Panc1 (cell line): ENCODE measurements around the gene RASA4B.
"Not testable (repeated sequence)": the region's sequence is repeated elsewhere in the genome, so short reads cannot be mapped to it uniquely, and the experiment has no call there.

ENCODE experiments used
- POLR2AphosphoS5 ChIP-seq: IDR thresholded peaks from 2 replicates; pipeline ENCODE4 v1.6.1; 2012; ENCODE audit warnings: mild to moderate bottlenecking, low read depth, low read length, moderate library complexity
- TF ChIP-seq, protein P1 (sequence below): fragments of 450-650 bp; IDR thresholded peaks from 2 replicates; pipeline ENCODE4 v1.5.1; 2017; ENCODE audit warnings: mild to moderate bottlenecking
- TF ChIP-seq, protein P2 (sequence below), 2 experiments: IDR thresholded peaks; 2 replicates each; pipeline ENCODE4 v1.6.1; 2011 to 2012; ENCODE audit warnings: low read depth in 2 of 2, control low read depth in 1 of 2, low read length in 1 of 2, mild to moderate bottlenecking in 1 of 2, moderate library complexity in 1 of 2; ENCODE audit not compliant: insufficient read depth in 1 of 2

DNA sequence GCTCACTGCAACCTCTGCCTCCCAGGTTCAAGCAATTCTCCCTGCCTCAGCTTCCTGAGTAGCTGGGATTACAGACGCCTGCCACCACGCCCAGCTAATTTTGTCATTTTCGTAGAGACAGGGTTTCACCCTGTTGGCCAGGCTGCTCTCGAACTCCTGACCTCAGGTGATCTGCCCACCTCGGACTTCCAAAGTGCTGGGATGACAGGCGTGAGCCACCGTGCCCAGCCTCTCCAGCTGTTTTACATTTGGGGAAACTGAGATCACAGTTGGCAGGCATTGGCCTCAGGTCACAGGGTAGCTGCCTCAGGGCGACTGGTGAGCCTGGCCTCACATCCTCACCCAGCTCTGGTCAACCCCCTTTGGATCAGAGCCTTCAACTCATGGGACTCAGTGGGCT, 7.0 kb downstream of the RASA4B start:
- TF ChIP-seq POLR2AphosphoS5, result not testable (repeated sequence)
- TF ChIP-seq, protein P1, sequence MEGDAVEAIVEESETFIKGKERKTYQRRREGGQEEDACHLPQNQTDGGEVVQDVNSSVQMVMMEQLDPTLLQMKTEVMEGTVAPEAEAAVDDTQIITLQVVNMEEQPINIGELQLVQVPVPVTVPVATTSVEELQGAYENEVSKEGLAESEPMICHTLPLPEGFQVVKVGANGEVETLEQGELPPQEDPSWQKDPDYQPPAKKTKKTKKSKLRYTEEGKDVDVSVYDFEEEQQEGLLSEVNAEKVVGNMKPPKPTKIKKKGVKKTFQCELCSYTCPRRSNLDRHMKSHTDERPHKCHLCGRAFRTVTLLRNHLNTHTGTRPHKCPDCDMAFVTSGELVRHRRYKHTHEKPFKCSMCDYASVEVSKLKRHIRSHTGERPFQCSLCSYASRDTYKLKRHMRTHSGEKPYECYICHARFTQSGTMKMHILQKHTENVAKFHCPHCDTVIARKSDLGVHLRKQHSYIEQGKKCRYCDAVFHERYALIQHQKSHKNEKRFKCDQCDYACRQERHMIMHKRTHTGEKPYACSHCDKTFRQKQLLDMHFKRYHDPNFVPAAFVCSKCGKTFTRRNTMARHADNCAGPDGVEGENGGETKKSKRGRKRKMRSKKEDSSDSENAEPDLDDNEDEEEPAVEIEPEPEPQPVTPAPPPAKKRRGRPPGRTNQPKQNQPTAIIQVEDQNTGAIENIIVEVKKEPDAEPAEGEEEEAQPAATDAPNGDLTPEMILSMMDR, result not testable (repeated sequence)
- TF ChIP-seq, protein P2, sequence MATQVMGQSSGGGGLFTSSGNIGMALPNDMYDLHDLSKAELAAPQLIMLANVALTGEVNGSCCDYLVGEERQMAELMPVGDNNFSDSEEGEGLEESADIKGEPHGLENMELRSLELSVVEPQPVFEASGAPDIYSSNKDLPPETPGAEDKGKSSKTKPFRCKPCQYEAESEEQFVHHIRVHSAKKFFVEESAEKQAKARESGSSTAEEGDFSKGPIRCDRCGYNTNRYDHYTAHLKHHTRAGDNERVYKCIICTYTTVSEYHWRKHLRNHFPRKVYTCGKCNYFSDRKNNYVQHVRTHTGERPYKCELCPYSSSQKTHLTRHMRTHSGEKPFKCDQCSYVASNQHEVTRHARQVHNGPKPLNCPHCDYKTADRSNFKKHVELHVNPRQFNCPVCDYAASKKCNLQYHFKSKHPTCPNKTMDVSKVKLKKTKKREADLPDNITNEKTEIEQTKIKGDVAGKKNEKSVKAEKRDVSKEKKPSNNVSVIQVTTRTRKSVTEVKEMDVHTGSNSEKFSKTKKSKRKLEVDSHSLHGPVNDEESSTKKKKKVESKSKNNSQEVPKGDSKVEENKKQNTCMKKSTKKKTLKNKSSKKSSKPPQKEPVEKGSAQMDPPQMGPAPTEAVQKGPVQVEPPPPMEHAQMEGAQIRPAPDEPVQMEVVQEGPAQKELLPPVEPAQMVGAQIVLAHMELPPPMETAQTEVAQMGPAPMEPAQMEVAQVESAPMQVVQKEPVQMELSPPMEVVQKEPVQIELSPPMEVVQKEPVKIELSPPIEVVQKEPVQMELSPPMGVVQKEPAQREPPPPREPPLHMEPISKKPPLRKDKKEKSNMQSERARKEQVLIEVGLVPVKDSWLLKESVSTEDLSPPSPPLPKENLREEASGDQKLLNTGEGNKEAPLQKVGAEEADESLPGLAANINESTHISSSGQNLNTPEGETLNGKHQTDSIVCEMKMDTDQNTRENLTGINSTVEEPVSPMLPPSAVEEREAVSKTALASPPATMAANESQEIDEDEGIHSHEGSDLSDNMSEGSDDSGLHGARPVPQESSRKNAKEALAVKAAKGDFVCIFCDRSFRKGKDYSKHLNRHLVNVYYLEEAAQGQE (IDR thresholded peaks at IDR 0.05; ENCODE audit: insufficient read depth in 1 of 2, low read depth in 2 of 2, low read length in 1 of 2), result not testable (repeated sequence)
